Stimulated activated CD4-positive, alpha-beta T cell treated with anti-CD3 and anti-CD28 coated beads, Interleukin-4, amount 100 ng/mL, for 24 hours (primary cell): ENCODE data around the gene INPP4B.
"Not testable (repeated sequence)": the region's sequence is repeated elsewhere in the genome, so short reads cannot be mapped to it uniquely, and the experiment has no call there.

Experiments
- DNase-seq: peaks from one replicate; pipeline ENCODE4 v3.0.0-alpha.2; 2020

Gene INPP4B

GRCh38 chr4:142535009-142535408 lies 311.1 kb downstream of the INPP4B start:
- DNase-seq = no peak

DNA sequence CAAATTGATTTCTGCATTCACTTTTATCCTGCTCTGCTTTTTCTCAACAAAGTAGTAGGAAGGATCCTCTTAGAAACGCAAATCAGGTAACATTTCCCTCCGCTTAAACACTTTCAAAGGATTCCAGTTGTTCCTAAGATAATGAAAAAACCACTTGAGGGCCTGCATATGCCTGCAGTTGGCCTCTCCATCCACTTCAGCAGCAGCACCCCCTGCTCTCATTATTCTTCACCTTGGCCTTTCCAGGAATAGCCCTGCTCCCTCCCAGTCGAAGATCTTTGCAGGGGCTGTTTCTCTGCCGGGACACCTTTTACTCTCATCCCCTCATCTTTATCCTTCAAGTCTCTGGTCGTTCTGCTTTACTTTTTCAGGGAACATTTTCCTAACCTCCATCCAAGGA lies 314.0 kb downstream of the INPP4B start:
- no peak for DNase-seq

- DNase-seq = no peak
These were observed 315.4 kb downstream of the INPP4B start for GRCh38 chr4:142530728-142531127.

DNA sequence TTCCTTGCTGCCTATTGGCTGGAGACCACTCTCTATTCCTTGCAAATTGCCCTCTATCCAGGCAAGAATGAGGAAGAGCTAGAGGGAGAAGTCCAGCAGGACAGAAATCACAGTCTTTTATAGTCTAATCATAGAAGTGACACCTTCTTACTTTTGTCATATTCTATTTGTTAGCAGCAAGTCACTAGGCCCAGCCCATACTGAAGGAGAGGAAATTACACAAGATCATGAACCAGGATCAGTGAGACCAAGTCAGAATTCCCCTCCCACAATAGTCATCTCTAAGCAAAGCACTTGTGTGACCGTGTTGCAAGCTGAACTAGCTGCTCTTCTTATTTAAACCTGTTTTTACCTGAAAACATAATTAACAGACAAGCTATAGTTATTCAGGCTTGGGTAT lies 317.7 kb downstream of the INPP4B start:
- DNase-seq = no peak

GRCh38 chr4:142523111-142523510 lies 323.0 kb downstream of the INPP4B start:
- DNase-seq = no peak

DNA sequence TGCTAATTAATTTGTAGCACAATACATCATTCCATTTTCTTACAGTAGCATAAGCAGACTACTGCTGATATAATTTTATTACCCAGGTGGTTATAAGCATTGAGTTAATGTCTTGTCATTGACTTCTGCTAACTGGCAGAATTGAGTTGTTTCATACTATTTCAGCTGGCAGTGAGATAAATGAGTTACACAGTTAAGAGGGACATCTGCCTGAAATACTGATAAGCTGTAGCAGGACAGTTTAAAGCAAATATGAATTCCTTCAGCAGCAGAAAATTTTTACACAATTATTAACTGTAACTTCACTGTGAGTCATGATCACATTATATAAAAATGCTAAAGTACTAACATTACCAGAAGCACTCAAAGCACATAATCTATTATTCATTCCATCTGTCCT lies 326.8 kb downstream of the INPP4B start:
- no peak for DNase-seq

DNA sequence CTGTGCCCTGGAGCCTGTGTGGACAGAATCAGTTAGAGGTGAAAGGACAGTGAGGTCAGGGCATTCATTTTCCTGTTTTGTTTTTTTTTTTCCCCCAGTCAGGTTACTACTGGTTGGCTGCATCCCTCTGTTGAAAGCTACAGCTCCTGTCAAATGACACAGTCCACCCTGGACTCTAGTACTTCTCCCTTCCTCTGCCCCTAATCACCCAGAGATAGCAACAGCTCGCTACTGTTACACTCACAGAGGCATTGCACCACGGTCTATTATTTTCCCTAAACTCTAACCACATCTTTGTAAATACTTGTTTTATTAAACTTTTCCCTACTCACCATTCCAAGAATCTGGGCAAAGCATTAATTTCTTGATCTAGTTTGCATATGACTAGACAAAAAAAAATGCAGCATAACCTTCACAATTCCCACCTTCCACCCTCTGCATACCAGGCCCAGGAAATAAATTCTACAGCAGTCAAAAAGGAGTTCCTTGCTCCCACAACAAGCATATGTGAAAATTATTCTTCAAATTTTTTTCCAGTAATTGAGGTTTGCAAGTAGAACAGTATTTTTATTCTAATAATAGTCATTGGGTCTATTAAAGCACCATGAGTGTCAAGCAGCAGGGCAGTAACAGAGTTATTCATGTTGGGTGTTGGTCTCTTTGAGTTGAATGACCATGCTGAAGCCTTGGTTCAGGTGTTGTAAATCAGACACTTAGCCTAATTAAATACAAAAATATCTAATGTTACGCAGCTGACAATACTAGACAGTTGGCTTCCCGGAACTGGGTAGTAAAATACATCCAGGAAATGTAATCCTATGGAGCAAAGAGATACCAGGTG lies 329.2 kb downstream of the INPP4B start:
- no peak for DNase-seq

DNA sequence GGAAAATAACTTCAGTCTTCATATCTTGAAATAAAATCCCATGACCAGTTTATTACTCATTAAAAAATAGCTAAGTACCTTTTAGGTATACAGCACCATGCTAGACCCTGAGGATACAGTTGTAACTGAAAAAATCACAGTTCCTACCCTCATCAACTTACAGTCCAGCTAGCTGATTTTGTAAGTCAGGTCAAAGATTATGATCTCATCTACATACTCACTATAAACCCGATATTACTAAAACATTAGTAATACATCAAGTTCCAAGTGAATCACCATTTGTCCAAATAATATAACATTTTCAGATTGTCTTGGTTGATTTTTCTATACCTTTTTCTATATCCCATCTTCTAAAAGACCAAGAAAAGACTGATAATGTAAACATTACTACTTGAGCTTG lies 333.9 kb downstream of the INPP4B start:
- DNase-seq = no peak

GRCh38 chr4:142509881-142510280 lies 336.2 kb downstream of the INPP4B start:
- DNase-seq = no peak

GRCh38 chr4:142509381-142509780 lies 336.7 kb downstream of the INPP4B start:
- DNase-seq = not testable (repeated sequence)

DNA sequence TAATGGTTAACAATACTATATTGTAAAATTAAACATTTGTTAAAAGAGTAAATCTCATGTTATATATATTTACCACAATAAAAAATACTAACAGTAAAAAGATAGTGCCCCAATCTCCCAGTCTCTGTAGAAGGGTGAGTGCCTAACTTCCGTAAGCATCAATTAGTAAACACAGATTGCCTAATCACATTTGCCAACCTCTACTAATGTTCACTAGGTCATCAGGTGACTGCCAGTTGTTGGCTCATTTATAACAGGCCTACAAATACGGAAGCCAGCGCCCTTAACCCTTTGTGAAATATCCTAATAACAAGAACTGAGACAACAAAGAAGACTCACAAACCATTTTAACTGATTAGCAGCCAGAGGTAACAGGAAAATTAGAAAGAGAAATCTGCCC lies 345.1 kb downstream of the INPP4B start:
- no peak for DNase-seq

DNA sequence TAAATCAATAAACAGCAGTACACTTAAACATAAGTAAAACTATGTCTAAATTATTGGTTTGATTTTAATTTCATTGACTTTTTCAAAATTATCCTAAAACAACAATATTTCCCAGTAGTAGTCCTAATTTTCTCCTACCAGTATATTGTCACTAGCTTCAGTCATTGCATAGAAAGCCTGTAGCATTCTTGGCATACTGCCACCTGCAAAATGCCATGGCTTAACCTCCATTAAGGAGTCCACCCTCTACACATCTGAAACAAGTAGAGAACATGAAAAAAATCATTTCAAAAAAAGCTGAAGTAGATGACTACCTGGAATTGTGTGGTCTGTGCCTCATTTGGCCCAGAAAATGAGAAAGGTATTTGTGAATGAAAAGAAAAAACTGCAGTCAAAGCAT lies 348.5 kb downstream of the INPP4B start:
- DNase-seq = no peak

DNA sequence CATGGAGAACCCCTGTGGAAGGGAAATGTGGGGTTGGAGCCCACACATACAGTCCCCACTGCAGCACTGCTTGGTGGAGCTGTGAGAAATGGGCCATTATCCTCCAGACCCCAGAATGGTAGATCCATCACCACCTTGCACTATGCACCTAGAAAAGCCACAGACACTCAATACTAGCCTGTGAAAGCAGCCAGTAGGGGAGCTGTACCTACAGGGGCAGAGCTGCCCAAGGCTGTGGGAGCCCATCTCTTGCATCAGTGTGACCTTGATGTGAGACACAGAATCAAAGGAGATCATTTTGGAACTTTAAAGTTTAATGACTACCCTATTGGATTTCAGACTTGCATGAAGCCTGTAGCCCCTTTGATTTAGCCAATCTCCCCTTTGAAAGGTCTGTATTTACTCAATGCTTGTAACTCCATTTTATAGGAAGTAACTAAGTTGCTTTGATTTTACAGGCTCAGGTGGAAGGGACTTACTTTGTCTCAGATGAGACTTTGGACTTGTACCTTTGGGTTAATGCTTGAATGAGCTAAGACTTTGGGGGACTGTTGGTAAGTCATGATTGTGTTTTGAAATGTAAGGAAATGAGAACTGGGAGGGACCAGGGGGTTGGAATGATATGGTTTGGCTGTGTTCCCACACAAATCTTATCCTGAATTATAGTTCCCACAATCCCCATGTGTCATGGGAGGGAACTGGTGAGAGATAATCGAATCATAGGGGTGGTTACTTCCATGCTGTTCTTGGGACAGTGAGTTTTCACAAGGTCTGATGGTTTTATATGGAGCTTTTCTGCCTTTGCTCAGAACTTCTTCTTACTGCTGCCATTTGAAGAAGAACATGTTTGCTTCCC lies 352.6 kb downstream of the INPP4B start:
- no peak for DNase-seq

DNA sequence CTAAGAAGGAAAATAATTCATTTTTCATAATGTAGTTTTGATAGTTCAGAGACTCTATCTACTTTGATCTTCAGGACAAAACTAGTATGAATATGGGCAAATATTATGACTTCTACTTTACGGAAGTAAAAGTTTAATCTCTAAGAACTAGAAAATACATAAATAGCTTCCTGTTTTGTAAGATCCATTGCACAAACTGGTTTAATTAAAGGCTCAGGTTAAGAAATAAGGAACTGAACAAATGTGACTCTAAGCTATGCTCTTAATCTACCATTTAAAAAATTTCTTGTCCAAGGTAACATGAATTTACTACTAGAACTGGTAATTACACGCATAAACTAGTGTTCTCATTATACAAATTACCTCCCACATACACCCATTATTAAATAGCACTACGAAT lies 360.6 kb downstream of the INPP4B start:
- no peak for DNase-seq

DNA sequence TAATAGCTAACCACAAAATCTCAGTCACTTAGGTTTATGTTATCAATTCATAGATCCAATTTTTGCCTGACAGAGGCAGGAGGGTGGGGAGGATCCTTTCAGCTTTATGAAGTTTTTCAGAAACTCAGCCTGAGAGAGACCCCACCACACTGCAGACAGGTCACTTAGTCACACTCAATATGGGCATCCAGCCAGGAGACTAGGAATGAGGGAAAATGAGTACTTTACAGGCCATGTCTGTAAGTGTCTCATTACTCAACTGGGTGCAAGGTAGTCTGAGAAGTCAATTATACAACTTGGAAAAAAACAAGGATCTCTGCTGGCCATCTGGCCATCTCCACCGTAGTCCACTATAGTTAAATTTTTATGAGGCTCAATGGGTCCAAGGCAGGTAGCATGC lies 365.9 kb downstream of the INPP4B start:
- DNase-seq = no peak

DNA sequence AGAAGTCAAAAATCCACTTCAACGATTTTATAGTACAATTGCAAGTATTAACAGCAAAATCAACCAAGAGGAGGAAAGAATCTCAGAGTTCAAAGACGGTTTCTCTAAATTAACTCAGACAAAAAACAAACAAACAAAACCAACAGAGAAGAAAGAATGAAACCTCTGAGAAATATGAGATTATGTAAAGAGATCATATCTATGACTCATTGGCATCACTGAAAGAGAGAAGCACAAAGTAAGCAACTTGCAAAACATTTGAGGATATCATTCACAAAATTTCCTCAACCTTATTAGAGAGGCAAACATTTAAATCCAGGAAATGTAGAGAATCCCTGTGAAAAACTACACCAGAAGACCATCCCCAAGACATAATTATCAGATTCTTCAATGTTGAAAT lies 370.4 kb downstream of the INPP4B start:
- no peak for DNase-seq

- no peak for DNase-seq
These were observed 371.6 kb downstream of the INPP4B start for GRCh38 chr4:142474398-142475087.

DNA sequence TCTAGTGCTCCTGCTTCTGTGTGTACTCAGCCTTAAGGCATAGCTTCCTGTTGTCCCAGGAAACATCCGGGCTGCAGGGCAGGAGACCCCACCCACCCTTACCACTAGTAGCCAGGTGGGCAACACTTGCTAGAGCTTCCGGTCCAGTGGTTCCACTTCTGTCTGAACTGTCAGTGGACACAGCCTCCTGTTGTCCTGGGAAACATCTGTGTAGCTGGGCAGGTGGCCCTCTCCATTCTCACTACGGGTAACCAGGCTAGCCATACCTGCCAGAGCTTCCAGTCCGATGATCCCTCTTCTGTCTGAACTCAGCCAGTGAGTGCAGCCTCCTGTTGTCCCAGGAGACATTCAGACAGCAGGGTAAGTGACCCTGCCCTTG lies 372.2 kb downstream of the INPP4B start:
- DNase-seq = no peak

GRCh38 chr4:142473218-142473959 lies 372.7 kb downstream of the INPP4B start:
- no peak for DNase-seq

GRCh38 chr4:142467088-142467487 lies 379.0 kb downstream of the INPP4B start:
- DNase-seq = no peak

GRCh38 chr4:142465526-142465925 lies 380.6 kb downstream of the INPP4B start:
- no peak for DNase-seq

GRCh38 chr4:142463206-142463605 lies 382.9 kb downstream of the INPP4B start:
- no peak for DNase-seq
